Progenitor cell of endocrine pancreas (in vitro differentiated cells): ENCODE measurements around the gene SHISA8. TPM values are rescaled to one million over a fixed set of nuclear protein-coding genes. Genes with fewer than 3 reads are reported as not detected.

Source experiments
- DNase-seq: peaks from one replicate; pipeline ENCODE4 v3.0.0; 2021; ENCODE audit warnings: low spot score; ENCODE audit not compliant: unreplicated experiment
- H3K27ac Mint-ChIP-seq: 2 replicates; pipeline ENCODE4 v1.8.0; 2021; ENCODE audit warnings: mild to moderate bottlenecking, moderate library complexity, mixed read lengths
- H3K27me3 Mint-ChIP-seq: 2 replicates; pipeline ENCODE4 v1.8.0; 2021; ENCODE audit warnings: mixed read lengths
- H3K36me3 Mint-ChIP-seq: 2 replicates; pipeline ENCODE4 v1.8.0; 2022; ENCODE audit warnings: mixed read lengths; ENCODE audit not compliant: insufficient read depth
- H3K4me1 Mint-ChIP-seq: 2 replicates; pipeline ENCODE4 v1.8.0; 2021; ENCODE audit warnings: low read depth, mixed read lengths
- H3K4me3 Mint-ChIP-seq: 2 replicates; pipeline ENCODE4 v1.8.0; 2021; ENCODE audit warnings: low read depth, mild to moderate bottlenecking, moderate library complexity, mixed read lengths
- H3K9me3 Mint-ChIP-seq: 2 replicates; pipeline ENCODE4 v1.8.0; 2021; ENCODE audit warnings: low read depth, mixed read lengths
- CTCF ChIP-seq: fragments of 200-600 bp; sonication (generic); IDR thresholded peaks from one replicate; pipeline ENCODE4 v1.5.0; 2021; ENCODE audit warnings: antibody characterized with exemption, mild to moderate bottlenecking; ENCODE audit not compliant: unreplicated experiment
- total RNA-seq: library from RNA; stranded (reverse); gene quantifications from 2 replicates; pipeline ENCODE4 v1.2.1, GENCODE V29; 2021

Gene SHISA8
- total RNA-seq, 1 donor from 2014 or later, result not detected

GRCh38 chr22:41907436-41908401 is 7.2 kb downstream of the SHISA8 start:
- Mint-ChIP-seq H3K9me3 (no peaks in the 10 kb centered on the region), H3K36me3 (peaks cover 9% of the 10 kb centered on the region), H3K27ac (no peak overlapping the region), H3K27me3 (peaks cover 29% of the 10 kb centered on the region), H3K4me3 (no peak overlapping the region), H3K4me1 (no peaks in the 10 kb centered on the region)
- TF ChIP-seq CTCF, result no peak
- no peak for DNase-seq

GRCh38 chr22:41906822-41907221 is 8.1 kb downstream of the SHISA8 start:
- no peak overlapping the region for H3K27ac Mint-ChIP-seq
- DNase-seq, result no peak
- H3K4me1 Mint-ChIP-seq, result no peaks in the 10 kb centered on the region
- no peaks in the 10 kb centered on the region for H3K9me3 Mint-ChIP-seq
- H3K4me3 Mint-ChIP-seq, result no peak overlapping the region
- H3K27me3 Mint-ChIP-seq, result peaks cover 20% of the 10 kb centered on the region
- TF ChIP-seq CTCF, result no peak
- H3K36me3 Mint-ChIP-seq, result peaks cover 9% of the 10 kb centered on the region

DNA sequence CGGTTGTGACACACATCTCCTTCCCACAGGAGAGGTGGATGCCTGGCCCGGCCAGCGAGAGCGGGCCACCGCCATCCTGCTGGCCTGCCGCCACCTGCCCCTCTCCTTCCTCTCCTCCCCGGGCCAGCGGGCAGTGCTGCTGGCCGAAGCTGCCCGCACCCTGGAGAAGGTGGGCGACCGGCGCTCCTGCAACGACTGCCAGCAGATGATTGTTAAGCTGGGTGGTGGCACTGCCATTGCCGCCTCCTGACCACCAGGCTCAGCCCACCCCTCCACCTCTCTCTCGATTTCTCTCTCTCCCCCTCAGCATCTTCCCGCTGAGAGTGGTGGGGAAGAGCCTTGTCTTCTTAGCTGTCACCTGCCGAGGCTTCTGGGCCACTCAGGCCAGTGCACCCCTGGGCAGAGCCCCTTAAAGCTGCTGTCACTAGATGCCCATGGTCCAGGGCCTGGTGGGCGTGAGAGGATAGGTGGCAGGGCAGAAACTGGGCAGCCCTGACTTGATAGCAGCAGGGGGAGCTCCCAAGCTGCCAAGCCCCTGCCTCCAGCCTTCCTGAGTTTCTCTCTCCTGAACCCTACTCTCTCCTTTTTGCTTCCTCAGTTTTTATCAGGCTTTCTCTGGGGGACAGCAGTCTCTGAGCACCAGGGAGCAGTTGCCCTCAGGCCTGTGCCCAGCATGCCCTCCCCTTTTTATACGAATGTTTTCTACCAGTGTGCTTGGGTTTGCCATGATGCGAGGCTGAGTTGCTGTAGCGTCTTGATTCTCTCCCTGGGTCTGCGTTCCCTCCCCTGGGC is 9.3 kb downstream of the SHISA8 start:
- no peak overlapping the region for H3K4me3 Mint-ChIP-seq
- no peak for DNase-seq
- H3K27ac Mint-ChIP-seq, result peak overlapping the region; percentile 76
- peaks cover 9% of the 10 kb centered on the region for H3K36me3 Mint-ChIP-seq
- H3K4me1 Mint-ChIP-seq, result no peaks in the 10 kb centered on the region
- H3K9me3 Mint-ChIP-seq, result no peaks in the 10 kb centered on the region
- peaks cover 13% of the 10 kb centered on the region for H3K27me3 Mint-ChIP-seq
- no peak for TF ChIP-seq CTCF

- DNase-seq, result no peak
- H3K36me3 Mint-ChIP-seq, result peaks cover 9% of the 10 kb centered on the region
- no peak overlapping the region for H3K4me3 Mint-ChIP-seq
- no peaks in the 10 kb centered on the region for H3K4me1 Mint-ChIP-seq
- TF ChIP-seq CTCF, result no peak
- H3K27me3 Mint-ChIP-seq, result peaks cover 13% of the 10 kb centered on the region
- H3K9me3 Mint-ChIP-seq, result no peaks in the 10 kb centered on the region
- H3K27ac Mint-ChIP-seq, result no peak overlapping the region
These were observed 10.1 kb downstream of the SHISA8 start for GRCh38 chr22:41904450-41905410.
